HG02884 (cell line): Measurements from ENCODE around the gene NTN4.
"Not testable (repeated sequence)": the region's sequence is repeated elsewhere in the genome, so short reads cannot be mapped to it uniquely, and the experiment has no call there.

Experiments
- ATAC-seq: cut with Tn5 transposase; IDR thresholded peaks from one replicate; pipeline ENCODE4 v1.9.1; 2021; ENCODE audit warnings: mild to moderate bottlenecking, moderate library complexity; ENCODE audit not compliant: unreplicated experiment

The NTN4 gene

GRCh38 chr12:95796982-95797289 lies 6.4 kb upstream of the NTN4 start:
- no peak for ATAC-seq

GRCh38 chr12:95796225-95796981 lies 5.8 kb upstream of the NTN4 start:
- no peak for ATAC-seq

- ATAC-seq = no peak
These were observed 619 bp upstream of the NTN4 start for GRCh38 chr12:95790917-95791849.

- no peak for ATAC-seq
These were observed 1.2 kb downstream of the NTN4 start for GRCh38 chr12:95789126-95790032.

- ATAC-seq = no peak
These were observed 1.9 kb downstream of the NTN4 start for GRCh38 chr12:95788637-95789036.

- ATAC-seq = no peak
These were observed 3.2 kb downstream of the NTN4 start for GRCh38 chr12:95787274-95787818.

- no peak for ATAC-seq
These were observed 5.6 kb downstream of the NTN4 start for GRCh38 chr12:95784915-95785314.

GRCh38 chr12:95784286-95784685 lies 6.3 kb downstream of the NTN4 start:
- no peak for ATAC-seq

- not testable (repeated sequence) for ATAC-seq
These were observed 15.1 kb downstream of the NTN4 start for GRCh38 chr12:95775466-95775865.

GRCh38 chr12:95774311-95775045 lies 16.1 kb downstream of the NTN4 start:
- no peak for ATAC-seq

- no peak for ATAC-seq
These were observed 17.2 kb downstream of the NTN4 start for GRCh38 chr12:95773320-95773719.

- ATAC-seq = no peak
These were observed 22.9 kb downstream of the NTN4 start for GRCh38 chr12:95767703-95768102.

- no peak for ATAC-seq
These were observed 24.1 kb downstream of the NTN4 start for GRCh38 chr12:95766356-95767019.

- ATAC-seq = no peak
These were observed 25.7 kb downstream of the NTN4 start for GRCh38 chr12:95764848-95765247.

GRCh38 chr12:95763809-95764253 lies 26.7 kb downstream of the NTN4 start:
- ATAC-seq = no peak

- ATAC-seq = no peak
These were observed 28.3 kb downstream of the NTN4 start for GRCh38 chr12:95762123-95762785.

- ATAC-seq = no peak
These were observed 30.2 kb downstream of the NTN4 start for GRCh38 chr12:95760371-95760770.

- ATAC-seq = no peak
These were observed 30.8 kb downstream of the NTN4 start for GRCh38 chr12:95759718-95760117.

GRCh38 chr12:95759039-95759438 lies 31.5 kb downstream of the NTN4 start:
- ATAC-seq = no peak
